HepG2 (cell line): ENCODE measurements around the gene TADA3. TPM values are rescaled to one million over a fixed set of nuclear protein-coding genes. Genes with fewer than 3 reads are reported as not detected.

ENCODE experiments used
- ATAC-seq: fragments of 200-7000 bp; cut with Tn5 transposase; 3 replicates; pipeline ENCODE4 v1.9.1; 2020; ENCODE audit warnings: mild to moderate bottlenecking, moderate library complexity
- BruUV-seq: library from RNA; stranded (reverse); fragments of 400-500 nt; replicated peaks from 2 replicates; lab custom pipeline; 2021; lab: Mats Ljungman, UMichigan
- CTCF ChIA-PET: fragments of 300-600 bp; formaldehyde crosslinking; extraction: SDS; loops from one replicate; lab custom pipeline; 2021; ENCODE audit warnings: low total read pairs, inconsistent platforms, low intra/inter-chr PET ratio; lab: Yijun Ruan, JAX
- POLR2A ChIA-PET: fragments of 350-600 bp; sonication (Branson Sonifier 250); formaldehyde crosslinking; loops from one replicate; lab custom pipeline; 2020; ENCODE audit warnings: antibody characterized with exemption, inconsistent platforms; lab: Yijun Ruan, JAX
- DNase-seq: peaks from one replicate; pipeline ENCODE4 v3.0.0-alpha.2; 2015; ENCODE audit warnings: low spot score
- FAIRE-seq: peaks from 3 replicates; lab custom pipeline; 2011; peaks lifted over from hg19 to GRCh38; lab: Jason Lieb, UNC
- H2AFZ ChIP-seq: one replicate; pipeline ENCODE4 v1.6.1; 2011; ENCODE audit warnings: low read length, inconsistent platforms
- H3K27ac ChIP-seq: fragments of 300-600 bp; 3 replicates; pipeline ENCODE4 v1.8.0; 2011; ENCODE audit warnings: mixed run types, mild to moderate bottlenecking, mixed read lengths, low read length, inconsistent platforms; ENCODE audit not compliant: insufficient read depth; ENCODE audit errors: extremely low read length
- H3K27me3 ChIP-seq, 2 experiments: fragments of 200-600 bp in 1 of 2; 2 replicates in 1 of 2; 3 replicates in 1 of 2; pipeline versions ENCODE4 v1.6.0 to v1.8.0; 2011; ENCODE audit warnings: low read length in 2 of 2, mild to moderate bottlenecking in 2 of 2, moderate library complexity in 2 of 2, inconsistent platforms in 1 of 2; ENCODE audit not compliant: insufficient read depth in 2 of 2, control insufficient read depth in 1 of 2
- H3K36me3 ChIP-seq, 2 experiments: fragments of 200-600 bp in 1 of 2; replicated peaks in 1 of 2; 2 replicates in 1 of 2; 3 replicates in 1 of 2; pipeline versions ENCODE4 v1.5.1 to v1.8.0; 2011; ENCODE audit warnings: low read length in 2 of 2, inconsistent platforms in 1 of 2; ENCODE audit not compliant: insufficient read depth in 2 of 2, control insufficient read depth in 1 of 2
- H3K4me1 ChIP-seq: 2 replicates; pipeline ENCODE4 v1.5.1; 2012; ENCODE audit warnings: low read length, inconsistent platforms; ENCODE audit not compliant: insufficient read depth
- H3K4me2 ChIP-seq: 2 replicates; pipeline ENCODE4 v1.6.0; 2011; ENCODE audit warnings: low read depth, low read length, inconsistent platforms
- H3K4me3 ChIP-seq, 3 experiments: fragments of 200-600 bp in 1 of 3; sonication (generic), shearing (Covaris generic) in 1 of 3; replicated peaks in 1 of 3; 2 replicates each; pipeline ENCODE4 v1.5.1; 2011 to 2016; ENCODE audit warnings: low read length in 3 of 3, inconsistent platforms in 2 of 3, low read depth in 2 of 3, mild to moderate bottlenecking in 2 of 3, control low read depth in 1 of 3, mixed read lengths in 1 of 3; ENCODE audit not compliant: insufficient read depth in 1 of 3
- H3K79me2 ChIP-seq: one replicate; pipeline ENCODE4 v1.6.1; 2011; ENCODE audit warnings: low read length, inconsistent platforms; ENCODE audit not compliant: insufficient read depth
- H3K9ac ChIP-seq: 2 replicates; pipeline ENCODE4 v1.6.0; 2011; ENCODE audit warnings: mild to moderate bottlenecking, low read depth, low read length, inconsistent platforms; ENCODE audit not compliant: insufficient read depth
- H3K9me3 ChIP-seq: 2 replicates; pipeline ENCODE4 v1.5.1; 2012; ENCODE audit warnings: mild to moderate bottlenecking, low read length
- H4K20me1 ChIP-seq: 2 replicates; pipeline ENCODE4 v1.6.0; 2011; ENCODE audit warnings: inconsistent platforms, mild to moderate bottlenecking, low read length, moderate library complexity; ENCODE audit not compliant: insufficient read depth
- ASH2L ChIP-seq: fragments of 300-600, 200-600 bp; sonication (generic); IDR thresholded peaks from 2 replicates; pipeline ENCODE4 v1.7.0; 2017; ENCODE audit warnings: low read depth, mild to moderate bottlenecking, moderate library complexity, mixed read lengths, low read length; ENCODE audit not compliant: insufficient read length
- ATF1 ChIP-seq: IDR thresholded peaks from 2 replicates; pipeline ENCODE4 v1.6.1; 2016; ENCODE audit warnings: mild to moderate bottlenecking, control low read depth
- FOXC1 ChIP-seq: sonication (generic); formaldehyde crosslinking; IDR thresholded peaks from 2 replicates; pipeline ENCODE4 v1.8.0; 2022; ENCODE audit warnings: mild to moderate bottlenecking, missing genetic modification reagents, borderline replicate concordance
- GFI1 ChIP-seq: sonication (generic); formaldehyde crosslinking; IDR thresholded peaks from 2 replicates; pipeline ENCODE4 v1.5.0; 2020; ENCODE audit warnings: missing genetic modification reagents, mild to moderate bottlenecking, borderline replicate concordance
- HMGA1 ChIP-seq: sonication (generic); formaldehyde crosslinking; conservative IDR thresholded peaks from 2 replicates; pipeline ENCODE4 v1.4.0; 2020; ENCODE audit warnings: missing genetic modification reagents
- IRF9 ChIP-seq: sonication (generic); formaldehyde crosslinking; IDR thresholded peaks from 2 replicates; pipeline ENCODE4 v1.8.0; 2022; ENCODE audit warnings: missing genetic modification reagents, mild to moderate bottlenecking, borderline replicate concordance
- JARID2 ChIP-seq: sonication (generic); formaldehyde crosslinking; IDR thresholded peaks from 2 replicates; pipeline ENCODE4 v1.8.1; 2023; ENCODE audit warnings: missing genetic modification reagents, inconsistent platforms; ENCODE audit not compliant: insufficient replicate concordance
- MED1 ChIP-seq: sonication (generic); formaldehyde crosslinking; IDR thresholded peaks from 2 replicates; pipeline ENCODE4 v1.4.0; 2020; ENCODE audit warnings: missing genetic modification reagents
- MYC ChIP-seq: sonication (generic); formaldehyde crosslinking; IDR thresholded peaks from 2 replicates; pipeline ENCODE4 v1.9.0; 2021; ENCODE audit warnings: missing genetic modification reagents, borderline replicate concordance
- PAF1 ChIP-seq: IDR thresholded peaks from 2 replicates; pipeline ENCODE4 v1.6.1; 2016; ENCODE audit warnings: missing genetic modification reagents, missing compliant biosample characterization
- PHB2 ChIP-seq: fragments of 450-650 bp; IDR thresholded peaks from 2 replicates; pipeline ENCODE4 v1.6.1; 2018; ENCODE audit not compliant: partially characterized antibody
- PLSCR1 ChIP-seq: sonication (generic); formaldehyde crosslinking; IDR thresholded peaks from 2 replicates; pipeline ENCODE4 v1.5.0; 2020; ENCODE audit warnings: missing genetic modification reagents, mild to moderate bottlenecking, borderline replicate concordance
- POLR2G ChIP-seq: fragments of 200-400 bp; formaldehyde crosslinking; IDR thresholded peaks from 2 replicates; pipeline ENCODE4 v1.6.1; 2018; ENCODE audit warnings: mild to moderate bottlenecking, low read depth, low read length, moderate library complexity
- RBM39 ChIP-seq: fragments of 200-400 bp; formaldehyde crosslinking; IDR thresholded peaks from one replicate; pipeline ENCODE4 v1.6.1; 2018; ENCODE audit warnings: antibody characterized with exemption, mild to moderate bottlenecking, low read depth, low read length; ENCODE audit not compliant: poor library complexity, severe bottlenecking
- TEAD3 ChIP-seq: optimal IDR thresholded peaks from 2 replicates; pipeline ENCODE3; 2016; ENCODE audit warnings: borderline replicate concordance
- ZBTB42 ChIP-seq: sonication (generic); formaldehyde crosslinking; IDR thresholded peaks from 2 replicates; pipeline ENCODE4 v1.5.0; 2020; ENCODE audit warnings: mild to moderate bottlenecking, missing genetic modification reagents
- ZNF207 ChIP-seq: fragments of 450-650 bp; IDR thresholded peaks from 2 replicates; pipeline ENCODE4 v1.6.1; 2016; ENCODE audit warnings: antibody characterized with exemption, borderline replicate concordance
- ZNF710 ChIP-seq: sonication (generic); formaldehyde crosslinking; IDR thresholded peaks from 2 replicates; pipeline ENCODE4 v1.5.0; 2020; ENCODE audit warnings: mild to moderate bottlenecking, missing genetic modification reagents, borderline replicate concordance
- ZNF713 ChIP-seq: sonication (generic); formaldehyde crosslinking; IDR thresholded peaks from 2 replicates; pipeline ENCODE4 v1.4.0; 2020; ENCODE audit warnings: mild to moderate bottlenecking, missing genetic modification reagents
- WGBS: methylation state at CpG from one replicate; pipeline ENCODE4 v1.1.6; 2017; ENCODE audit warnings: low lambda C conversion rate; 5-methylcytosine and 5-hydroxymethylcytosine counted together
- in situ Hi-C: cut with HindIII; loops from 2 replicates; pipeline ENCODE4 v1.10.0; 2017; ENCODE audit warnings: low pct_unique_long_range_greater_than_20kb; ENCODE audit not compliant: extremely low pct_ligation_motif_present
- intact Hi-C: fragments of 100-400 bp; cut with micrococcal nuclease; formaldehyde crosslinking; loops from one replicate; pipeline ENCODE4 v1.10.0; 2022; ENCODE audit not compliant: unreplicated experiment
- polyA plus RNA-seq, 8 experiments: library from polyadenylated mRNA; depleted of rRNA in 3 of 8; stranded (reverse) in 7 of 8; unstranded in 1 of 8; fragments of >200 nt; fragmentation: Illumina TruSeq in 4 of 8; extraction: Trizol in 4 of 8; gene quantifications; 2 replicates each; pipeline versions ENCODE4 v1.2.1 to v1.2.3, GENCODE V29; 2011 to 2016; ENCODE audit warnings: low read depth in 4 of 8, missing spikeins in 1 of 8, mixed read lengths in 1 of 8; ENCODE audit not compliant: insufficient read depth in 1 of 8
- total RNA-seq, 5 experiments: library from RNA; depleted of rRNA; stranded (reverse); fragments of >200 nt; fragmentation: Illumina TruSeq; extraction: Trizol; gene quantifications; 2 replicates each; pipeline ENCODE4 v1.2.3, GENCODE V29; 2016; ENCODE audit warnings: low read depth in 1 of 5

Gene TADA3
- total and polyA plus RNA-seq, 2 of the 13 experiments (the other 11 are each of a cell fraction or from before 2014, with no cell fraction given), result 32.1 to 37.1 TPM

DNA sequence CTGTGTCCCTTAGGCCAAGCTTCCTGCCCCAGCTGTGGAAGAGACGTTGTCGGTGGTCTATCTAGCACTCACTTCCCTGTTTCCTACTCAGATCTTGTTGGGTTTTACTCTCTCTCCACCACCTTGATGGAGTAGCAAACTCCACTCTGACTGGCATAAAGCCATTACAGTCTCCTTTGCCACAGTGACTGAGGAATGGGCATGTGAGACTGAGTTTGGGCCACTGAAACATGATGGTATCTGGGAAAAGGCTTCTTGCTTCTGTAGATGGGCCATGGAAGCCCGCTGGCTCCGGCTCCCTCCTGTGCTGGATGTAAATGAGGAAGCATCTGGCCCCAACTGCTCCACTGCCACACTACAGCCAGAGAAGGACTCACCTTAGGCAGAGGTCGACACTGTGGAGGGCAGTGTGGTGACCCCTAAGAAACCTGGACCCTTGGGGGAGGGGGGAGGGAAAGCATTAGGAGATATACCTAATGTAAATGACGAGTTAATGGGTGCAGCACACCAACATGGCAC, 13.1 kb downstream of the TADA3 start (continued):
- no peak for TF ChIP-seq PLSCR1 (CRISPR knock-in tag)
- no peak for TF ChIP-seq RBM39
- no peak for TF ChIP-seq ZNF710
- TF ChIP-seq POLR2G, result no peak
- no peak for TF ChIP-seq ASH2L
- TF ChIP-seq ATF1 (CRISPR knock-in tag), result no peak
- TF ChIP-seq, all 625 proteins: peak for 0

GRCh38 chr3:9778143-9779074, 13.9 kb downstream of the TADA3 start:
- in situ Hi-C loops (no loop called here), intact Hi-C loops (no loop called here)
- ATAC-seq, result no peak; the same call in 2 of the 3 replicates
- no peak for DNase-seq
- H4K20me1 ChIP-seq, result no peaks in the 10 kb centered on the region
- H3K4me3 ChIP-seq, result no peak overlapping the region
- BruUV-seq, result no TSS peak
- peaks cover 10 to 22% of the 10 kb centered on the region in 2 experiments for H3K36me3 ChIP-seq
- POLR2A ChIA-PET, result interaction anchor here (1.3 kb wide), 1 partner anchor 29 kb away, joined by 4 read pairs; the partner anchor contains the start of gene OGG1
- no peaks in the 10 kb centered on the region for H3K79me2 ChIP-seq
- no peaks in the 10 kb centered on the region for H3K27me3 ChIP-seq
- 91% methylated on average over 5 of the region's 5 CpGs for WGBS
- no peak overlapping the region for H3K9ac ChIP-seq
- H2AFZ ChIP-seq, result no peak overlapping the region
- no peak overlapping the region for H3K27ac ChIP-seq
- H3K9me3 ChIP-seq, result no peaks in the 10 kb centered on the region
- CTCF ChIA-PET, result no interaction called here
- H3K4me1 ChIP-seq, result peaks cover 16% of the 10 kb centered on the region
- FAIRE-seq, result no peak
- H3K4me2 ChIP-seq, result no peak overlapping the region
- TF ChIP-seq HMGA1 (CRISPR knock-in tag) (no peak), TEAD3 (CRISPR knock-in tag) (no peak), GFI1 (no peak), ZBTB42 (CRISPR knock-in tag) (no peak), FOXC1 (CRISPR knock-in tag) (no peak), ZNF207 (no peak), PAF1 (no peak), PHB2 (no peak), ZNF713 (CRISPR knock-in tag) (no peak), MED1 (CRISPR knock-in tag) (no peak), IRF9 (no peak), MYC (CRISPR knock-in tag) (no peak), JARID2 (CRISPR knock-in tag) (no peak)
